HepG2 (cell line): Measurements from ENCODE around the gene CAMK1. TPM values are rescaled to one million over a fixed set of nuclear protein-coding genes. Genes with fewer than 3 reads are reported as not detected.

Experiments
- ARHGAP35 ChIP-seq: sonication (generic); formaldehyde crosslinking; IDR thresholded peaks from 2 replicates; pipeline ENCODE4 v1.9.0; 2022; ENCODE audit warnings: mild to moderate bottlenecking, inconsistent platforms, moderate library complexity, missing genetic modification reagents, borderline replicate concordance
- ATF3 ChIP-seq: sonication (generic); formaldehyde crosslinking; IDR thresholded peaks from 2 replicates; pipeline ENCODE4 v1.4.0; 2020; ENCODE audit warnings: missing genetic modification reagents
- CBFB ChIP-seq: sonication (generic); formaldehyde crosslinking; IDR thresholded peaks from 2 replicates; pipeline ENCODE4 v1.4.0; 2020; ENCODE audit warnings: missing genetic modification reagents
- CC2D1A ChIP-seq: sonication (generic); formaldehyde crosslinking; IDR thresholded peaks from 2 replicates; pipeline ENCODE4 v1.8.1; 2023; ENCODE audit warnings: mild to moderate bottlenecking, missing genetic modification reagents
- CEBPZ ChIP-seq: IDR thresholded peaks from 2 replicates; pipeline ENCODE4 v1.6.1; 2012; ENCODE audit warnings: low read length, improper control_type of control experiment
- E2F2 ChIP-seq: sonication (generic); formaldehyde crosslinking; IDR thresholded peaks from 2 replicates; pipeline ENCODE4 v1.4.0; 2020; ENCODE audit warnings: missing genetic modification reagents, borderline replicate concordance
- MED1 ChIP-seq: sonication (generic); formaldehyde crosslinking; IDR thresholded peaks from 2 replicates; pipeline ENCODE4 v1.4.0; 2020; ENCODE audit warnings: missing genetic modification reagents
- MIXL1 ChIP-seq: IDR thresholded peaks from 2 replicates; pipeline ENCODE4 v1.6.1; 2016
- NR2F2 ChIP-seq: IDR thresholded peaks from 2 replicates; pipeline ENCODE4 v1.6.1; 2012; ENCODE audit warnings: low read depth, inconsistent platforms, borderline replicate concordance
- RCOR2 ChIP-seq: IDR thresholded peaks from 2 replicates; pipeline ENCODE4 v1.6.1; 2016; ENCODE audit warnings: missing biosample characterization, missing genetic modification reagents
- RNF2 ChIP-seq: fragments of 450-650 bp; conservative IDR thresholded peaks from 2 replicates; pipeline ENCODE4 v1.6.1; 2016; ENCODE audit warnings: low read depth
- SMC3 ChIP-seq: IDR thresholded peaks from 2 replicates; pipeline ENCODE4 v1.6.1; 2011; ENCODE audit warnings: low read length, improper control_type of control experiment
- SRSF9 ChIP-seq: fragments of 200-400 bp; formaldehyde crosslinking; IDR thresholded peaks from 2 replicates; pipeline ENCODE4 v1.6.1; 2018; ENCODE audit warnings: borderline replicate concordance, mild to moderate bottlenecking, low read depth, low read length; ENCODE audit not compliant: insufficient read depth, poor library complexity, severe bottlenecking
- YY1 ChIP-seq: IDR thresholded peaks from 2 replicates; pipeline ENCODE4 v1.6.1; 2011; ENCODE audit warnings: low read length, low read depth, moderate library complexity, mild to moderate bottlenecking; ENCODE audit not compliant: insufficient read depth, insufficient replicate concordance
- ZFP91 ChIP-seq: sonication (generic); formaldehyde crosslinking; IDR thresholded peaks from 2 replicates; pipeline ENCODE4 v1.9.0; 2022; ENCODE audit warnings: missing genetic modification reagents, mild to moderate bottlenecking, borderline replicate concordance
- ZKSCAN1 ChIP-seq: fragments of 150-350 bp; IDR thresholded peaks from 2 replicates; pipeline ENCODE4 v1.6.1; 2014; ENCODE audit warnings: low read length
- ZNF549 ChIP-seq: sonication (generic); formaldehyde crosslinking; IDR thresholded peaks from 2 replicates; pipeline ENCODE4 v1.5.0; 2020; ENCODE audit warnings: missing genetic modification reagents
- ZNF615 ChIP-seq: sonication (generic); formaldehyde crosslinking; IDR thresholded peaks from 2 replicates; pipeline ENCODE4 v1.5.0; 2020; ENCODE audit warnings: mild to moderate bottlenecking, missing genetic modification reagents, borderline replicate concordance
- ZSCAN31 ChIP-seq: sonication (generic); formaldehyde crosslinking; IDR thresholded peaks from 2 replicates; pipeline ENCODE4 v1.5.0; 2020; ENCODE audit warnings: low read depth, mild to moderate bottlenecking, missing genetic modification reagents
- polyA plus RNA-seq, 8 experiments: library from polyadenylated mRNA; depleted of rRNA in 3 of 8; stranded (reverse) in 7 of 8; unstranded in 1 of 8; fragments of >200 nt; fragmentation: Illumina TruSeq in 4 of 8; extraction: Trizol in 4 of 8; gene quantifications; 2 replicates each; pipeline versions ENCODE4 v1.2.1 to v1.2.3, GENCODE V29; 2011 to 2016; ENCODE audit warnings: low read depth in 4 of 8, missing spikeins in 1 of 8, mixed read lengths in 1 of 8; ENCODE audit not compliant: insufficient read depth in 1 of 8
- total RNA-seq, 5 experiments: library from RNA; depleted of rRNA; stranded (reverse); fragments of >200 nt; fragmentation: Illumina TruSeq; extraction: Trizol; gene quantifications; 2 replicates each; pipeline ENCODE4 v1.2.3, GENCODE V29; 2016; ENCODE audit warnings: low read depth in 1 of 5
- TF ChIP-seq, protein P1 (sequence below): sonication (generic); formaldehyde crosslinking; IDR thresholded peaks from 2 replicates; pipeline ENCODE4 v1.4.0; 2020; ENCODE audit warnings: mild to moderate bottlenecking, missing genetic modification reagents

The CAMK1 gene
- total and polyA plus RNA-seq, 2 of the 13 experiments (the other 11 are each of a cell fraction or from before 2014, with no cell fraction given): 26.4 to 53.3 TPM

GRCh38 chr3:9749645-9750555, 19.8 kb downstream of the CAMK1 start, which contains the start of gene OGG1 (continued):
- TF ChIP-seq ZNF615 (CRISPR knock-in tag) (no peak), ZNF549 (CRISPR knock-in tag) (no peak), ZKSCAN1 (no peak), SMC3 (no peak), NR2F2 (no peak; the same call in 1 of the 2 replicates), RNF2 (no peak), ZSCAN31 (CRISPR knock-in tag) (no peak), ATF3 (CRISPR knock-in tag) (no peak), ARHGAP35 (CRISPR knock-in tag) (no peak), CBFB (CRISPR knock-in tag) (peak; percentile 44; the same call in 1 of the 2 replicates), MED1 (CRISPR knock-in tag) (peak; percentile 63), E2F2 (peak; percentile 32; the same call in 1 of the 2 replicates), SRSF9 (no peak), YY1 (peak; percentile 11), RCOR2 (CRISPR knock-in tag) (no peak), CC2D1A (CRISPR knock-in tag) (no peak), MIXL1 (no peak), ZFP91 (0 out of 2 replicates have a peak, but pooled peaks have one; percentile 13), CEBPZ (no peak)
- TF ChIP-seq, protein P1, sequence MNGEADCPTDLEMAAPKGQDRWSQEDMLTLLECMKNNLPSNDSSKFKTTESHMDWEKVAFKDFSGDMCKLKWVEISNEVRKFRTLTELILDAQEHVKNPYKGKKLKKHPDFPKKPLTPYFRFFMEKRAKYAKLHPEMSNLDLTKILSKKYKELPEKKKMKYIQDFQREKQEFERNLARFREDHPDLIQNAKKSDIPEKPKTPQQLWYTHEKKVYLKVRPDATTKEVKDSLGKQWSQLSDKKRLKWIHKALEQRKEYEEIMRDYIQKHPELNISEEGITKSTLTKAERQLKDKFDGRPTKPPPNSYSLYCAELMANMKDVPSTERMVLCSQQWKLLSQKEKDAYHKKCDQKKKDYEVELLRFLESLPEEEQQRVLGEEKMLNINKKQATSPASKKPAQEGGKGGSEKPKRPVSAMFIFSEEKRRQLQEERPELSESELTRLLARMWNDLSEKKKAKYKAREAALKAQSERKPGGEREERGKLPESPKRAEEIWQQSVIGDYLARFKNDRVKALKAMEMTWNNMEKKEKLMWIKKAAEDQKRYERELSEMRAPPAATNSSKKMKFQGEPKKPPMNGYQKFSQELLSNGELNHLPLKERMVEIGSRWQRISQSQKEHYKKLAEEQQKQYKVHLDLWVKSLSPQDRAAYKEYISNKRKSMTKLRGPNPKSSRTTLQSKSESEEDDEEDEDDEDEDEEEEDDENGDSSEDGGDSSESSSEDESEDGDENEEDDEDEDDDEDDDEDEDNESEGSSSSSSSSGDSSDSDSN (CRISPR knock-in tag): no peak
